ENCODE results near the gene PIAS3.

DNA sequence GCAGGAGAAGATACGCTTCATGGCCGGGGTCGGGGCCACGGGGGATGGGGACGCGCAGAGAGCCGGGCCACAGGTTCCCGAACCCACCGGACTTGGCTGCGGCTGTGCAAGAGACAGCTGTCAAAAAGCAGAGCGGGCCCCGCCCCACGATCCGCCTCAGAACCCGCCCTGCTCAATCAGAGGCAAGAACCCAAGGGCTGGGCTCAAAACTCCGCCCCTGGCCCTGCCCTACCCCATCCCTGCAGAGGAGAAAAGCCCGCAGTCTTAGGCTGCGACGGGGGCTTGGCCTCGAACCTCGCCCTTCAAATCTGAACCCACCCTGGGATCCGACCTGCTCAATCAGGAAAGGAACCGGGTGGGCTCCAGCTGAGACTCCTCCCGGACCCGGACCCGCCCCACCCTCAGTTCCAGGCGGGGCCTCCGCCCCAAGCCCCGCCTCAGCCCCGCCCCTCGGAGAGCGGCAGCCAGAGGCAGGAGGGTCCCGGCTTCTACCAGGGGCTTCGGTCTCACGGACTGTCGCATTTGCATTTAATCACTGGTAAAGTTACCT lies 26.9 kb upstream of the PIAS3 start, which contains the start of gene ANKRD35:
- TF ChIP-seq POLR2A (IDR thresholded peaks at IDR 0.05; ENCODE audit: low read depth, low read length) (no peak), TAF1 (IDR thresholded peaks at IDR 0.05; ENCODE audit: borderline replicate concordance, low read depth, low read length) (no peak)

Data from GM12892 (cell line).